ENCODE results near the gene RPSA.

GRCh38 chr3:39362812-39363211 is 43.7 kb upstream of the RPSA start:
- no peak for TF ChIP-seq CBX2 (IDR thresholded peaks at IDR 0.05; ENCODE audit: borderline replicate concordance, low read depth)
- no peak for TF ChIP-seq CEBPB (IDR thresholded peaks at IDR 0.05)
- TF ChIP-seq REST (IDR thresholded peaks at IDR 0.05): no peak
